IPS-NIHi11 (cell line): Measurements from ENCODE around the gene RALGPS2.
"Not testable (repeated sequence)": the region's sequence is repeated elsewhere in the genome, so short reads cannot be mapped to it uniquely, and the experiment has no call there.

Experiments
- DNase-seq: peaks from one replicate; pipeline ENCODE4 v3.0.0; 2012; ENCODE audit warnings: mixed read lengths, low spot score

The RALGPS2 gene

GRCh38 chr1:178944729-178945128, 219.7 kb downstream of the RALGPS2 start:
- no peak for DNase-seq

GRCh38 chr1:178945763-178946266, 220.8 kb downstream of the RALGPS2 start:
- DNase-seq: peak; percentile 47

GRCh38 chr1:178946416-178946815, 221.4 kb downstream of the RALGPS2 start:
- no peak for DNase-seq

- no peak for DNase-seq
Observed at GRCh38 chr1:178946855-178947676, 222.0 kb downstream of the RALGPS2 start.

- DNase-seq: no peak
Observed at GRCh38 chr1:178947677-178947981, 222.6 kb downstream of the RALGPS2 start.

- no peak for DNase-seq
Observed at GRCh38 chr1:178948676-178949075, 223.6 kb downstream of the RALGPS2 start.

GRCh38 chr1:178949866-178950265, 224.8 kb downstream of the RALGPS2 start:
- not testable (repeated sequence) for DNase-seq

- no peak for DNase-seq
Observed at GRCh38 chr1:178951600-178951999, 226.6 kb downstream of the RALGPS2 start.

- no peak for DNase-seq
Observed at GRCh38 chr1:178953034-178953433, 228.0 kb downstream of the RALGPS2 start.

GRCh38 chr1:178953538-178954324, 228.7 kb downstream of the RALGPS2 start:
- DNase-seq: no peak

- DNase-seq: no peak
Observed at GRCh38 chr1:178954325-178954690, 229.3 kb downstream of the RALGPS2 start.

GRCh38 chr1:178954937-178955336, 229.9 kb downstream of the RALGPS2 start:
- DNase-seq: no peak

- DNase-seq: no peak
Observed at GRCh38 chr1:178955391-178955954, 230.4 kb downstream of the RALGPS2 start.

- no peak for DNase-seq
Observed at GRCh38 chr1:178958491-178958890, 233.4 kb downstream of the RALGPS2 start.

- no peak for DNase-seq
Observed at GRCh38 chr1:178959543-178960460, 234.8 kb downstream of the RALGPS2 start.

- no peak for DNase-seq
Observed at GRCh38 chr1:178960482-178961240, 235.6 kb downstream of the RALGPS2 start.

- DNase-seq: no peak
Observed at GRCh38 chr1:178961331-178961730, 236.3 kb downstream of the RALGPS2 start.

- no peak for DNase-seq
Observed at GRCh38 chr1:178961868-178962267, 236.8 kb downstream of the RALGPS2 start.

- DNase-seq: no peak
Observed at GRCh38 chr1:178962853-178963711, 238.0 kb downstream of the RALGPS2 start.
